ENCODE results near the gene UBE2M.
"Not testable (repeated sequence)": the region's sequence is repeated elsewhere in the genome, so short reads cannot be mapped to it uniquely, and the experiment has no call there.

Gene UBE2M

GRCh38 chr19:58555369-58555885, 3.0 kb downstream of the UBE2M start:
- no peak for DNase-seq

GRCh38 chr19:58554494-58555368, 3.7 kb downstream of the UBE2M start, which contains the start of gene CHMP2A:
CHMP2A (minus strand) TSS chr19:58555105; CDS start chr19:58554212, 893 bp downstream.
- DNase-seq = peak; percentile 98

GRCh38 chr19:58553799-58554493, 4.5 kb downstream of the UBE2M start:
- no peak for DNase-seq

GRCh38 chr19:58552655-58553054, 5.8 kb downstream of the UBE2M start:
- DNase-seq = no peak

- DNase-seq = no peak
Measured at GRCh38 chr19:58551577-58552471, 6.6 kb downstream of the UBE2M start.

GRCh38 chr19:58551123-58551497, 7.3 kb downstream of the UBE2M start:
- DNase-seq = no peak

- DNase-seq = no peak
Measured at GRCh38 chr19:58550362-58551122, 7.9 kb downstream of the UBE2M start.

GRCh38 chr19:58549664-58550361, 8.6 kb downstream of the UBE2M start:
- no peak for DNase-seq

- DNase-seq = no peak
Measured at GRCh38 chr19:58548859-58549663, 9.3 kb downstream of the UBE2M start.

- DNase-seq = no peak
Measured at GRCh38 chr19:58547323-58548312, 10.8 kb downstream of the UBE2M start.

GRCh38 chr19:58546019-58546530, 12.3 kb downstream of the UBE2M start:
- DNase-seq = no peak

- no peak for DNase-seq
Measured at GRCh38 chr19:58545286-58546018, 13.0 kb downstream of the UBE2M start.

- peak; percentile 81 for DNase-seq
Measured at GRCh38 chr19:58544591-58545285, 13.7 kb downstream of the UBE2M start.

GRCh38 chr19:58543826-58544590, 14.4 kb downstream of the UBE2M start, which contains the start of gene TRIM28:
TRIM28 (plus strand) TSS chr19:58544064; CDS start chr19:58544758, 694 bp downstream.
- peak; percentile 100 for DNase-seq

- DNase-seq = not testable (repeated sequence)
Measured at GRCh38 chr19:58542641-58543372, 15.6 kb downstream of the UBE2M start.

- DNase-seq = not testable (repeated sequence)
Measured at GRCh38 chr19:58539169-58539559, 19.2 kb downstream of the UBE2M start.

Measured in CD4-positive, alpha-beta T cell treated with Interleukin-17A for 4 hours (primary cell).